ENCODE results near the gene WDCP. TPM values are rescaled to one million over a fixed set of nuclear protein-coding genes. Genes with fewer than 3 reads are reported as not detected.
A peak's percentile ranks its signal among the peaks of the same experiment; 100 is the strongest.
"Not testable (repeated sequence)": the region's sequence is repeated elsewhere in the genome, so short reads cannot be mapped to it uniquely, and the experiment has no call there.

Gene WDCP
- total RNA-seq, 1 donor from 2014 or later: 20.0 TPM

- no peaks in the 10 kb centered on the region for H3K9me3 Mint-ChIP-seq
- DNase-seq: no peak
- intact Hi-C loops (cut with micrococcal nuclease): no loop called here
These were observed 1.7 kb upstream of the WDCP start for GRCh38 chr2:24048769-24049484.

GRCh38 chr2:24047703-24048033 is 477 bp upstream of the WDCP start:
- Mint-ChIP-seq H3K27ac (peak overlapping the region; percentile 89), H3K4me3 (peak overlapping the region; percentile 96), H3K36me3 (ENCODE audit: low read depth) (peaks cover 9% of the 10 kb centered on the region), H3K9me3 (no peaks in the 10 kb centered on the region), H3K27me3 (no peaks in the 10 kb centered on the region), H3K4me1 (peaks cover 29% of the 10 kb centered on the region)
- CTCF ChIA-PET: interaction anchor here (0.7 to 1.6 kb wide), 3 partner anchors 29 to 121 kb away, joined by 3 to 7 read pairs (median 5); partner anchors contain the start of genes ATAD2B and SF3B6
- POLR2A ChIA-PET: interaction anchor here (0.5 to 2.9 kb wide), 7 partner anchors 29 to 925 kb away, joined by 3 to 57 read pairs (median 6); partner anchors contain the start of genes ATAD2B, SF3B6 and TP53I3
- no peak for ATAC-seq (ENCODE audit: low read depth)
- no peak for TF ChIP-seq CTCF (IDR thresholded peaks at IDR 0.05)
- intact Hi-C loops (cut with micrococcal nuclease): loop anchor here (1.0 to 2.0 kb wide), 5 partner anchors 29 to 120 kb away; partner anchors contain the start of genes ATAD2B, FAM228B, PFN4 and SF3B6
- no peak for DNase-seq

More at GRCh38 chr2:24048769-24049484, 1.7 kb upstream of the WDCP start:
- no peak for ATAC-seq (ENCODE audit: low read depth)
- ChIA-PET CTCF (no interaction called here), POLR2A (interaction anchor here (0.6 to 2.9 kb wide), 4 partner anchors 27 to 122 kb away, joined by 3 to 30 read pairs (median 12); partner anchors contain the start of genes ATAD2B and SF3B6)
- Mint-ChIP-seq H3K27me3 (no peaks in the 10 kb centered on the region), H3K4me3 (no peak overlapping the region), H3K27ac (no peak overlapping the region), H3K4me1 (peaks cover 29% of the 10 kb centered on the region), H3K36me3 (ENCODE audit: low read depth) (peaks cover 5% of the 10 kb centered on the region)
- TF ChIP-seq CTCF (IDR thresholded peaks at IDR 0.05): no peak

GRCh38 chr2:24046599-24046929 is 627 bp downstream of the WDCP start:
- H3K4me3 Mint-ChIP-seq: peak overlapping the region; percentile 96
- H3K9me3 Mint-ChIP-seq: no peaks in the 10 kb centered on the region
- no peak for TF ChIP-seq CTCF (IDR thresholded peaks at IDR 0.05)
- no peak overlapping the region for H3K27ac Mint-ChIP-seq
- ChIA-PET CTCF (interaction anchor here (1.6 kb wide), 1 partner anchor 119 kb away, joined by 7 read pairs; the partner anchor contains the start of gene ATAD2B), POLR2A (interaction anchor here (1.7 to 2.9 kb wide), 4 partner anchors 30 to 154 kb away, joined by 6 to 57 read pairs (median 30); partner anchors contain the start of genes ATAD2B, SF3B6 and TP53I3)
- DNase-seq (no peak), ATAC-seq (ENCODE audit: low read depth) (no peak)
- intact Hi-C loops (cut with micrococcal nuclease): loop anchor here (2.0 kb wide), 2 partner anchors 38 to 76 kb away; partner anchors contain the start of genes FAM228B, PFN4 and TP53I3
- peaks cover 9% of the 10 kb centered on the region for H3K36me3 Mint-ChIP-seq (ENCODE audit: low read depth)
- peaks cover 29% of the 10 kb centered on the region for H3K4me1 Mint-ChIP-seq
- H3K27me3 Mint-ChIP-seq: no peaks in the 10 kb centered on the region

GRCh38 chr2:24045511-24046508 is 1.4 kb downstream of the WDCP start:
- Mint-ChIP-seq H3K27me3 (no peaks in the 10 kb centered on the region), H3K4me1 (peaks cover 29% of the 10 kb centered on the region), H3K36me3 (ENCODE audit: low read depth) (peaks cover 9% of the 10 kb centered on the region), H3K9me3 (no peaks in the 10 kb centered on the region), H3K4me3 (peak overlapping the region; percentile 96), H3K27ac (no peak overlapping the region)
- DNase-seq: no peak
- intact Hi-C loops (cut with micrococcal nuclease): loop anchor here (2.0 kb wide), 2 partner anchors 39 to 77 kb away; partner anchors contain the start of genes FAM228B, PFN4 and TP53I3
- ChIA-PET POLR2A (interaction anchor here (0.6 to 2.9 kb wide), 3 partner anchors 31 to 1115 kb away, joined by 4 to 57 read pairs (median 45); partner anchors contain the start of genes ATAD2B and SF3B6), CTCF (no interaction called here)
- no peak for ATAC-seq (ENCODE audit: low read depth)
- no peak for TF ChIP-seq CTCF (IDR thresholded peaks at IDR 0.05)

GRCh38 chr2:24043133-24043532 is 4.1 kb downstream of the WDCP start:
- H3K9me3 Mint-ChIP-seq; ATAC-seq (ENCODE audit: low read depth); H3K27me3 Mint-ChIP-seq; H3K27ac Mint-ChIP-seq; H3K4me3 Mint-ChIP-seq; intact Hi-C loops (cut with micrococcal nuclease); CTCF ChIA-PET; DNase-seq; POLR2A ChIA-PET: not testable (repeated sequence)
- Mint-ChIP-seq H3K4me1 (peaks cover 22% of the 10 kb centered on the region), H3K36me3 (ENCODE audit: low read depth) (peaks cover 23% of the 10 kb centered on the region)

Measured in activated B cell treated with CpG ODN at 0.5 μM for 24 hours (primary cell).